SH-SY5Y (cell line): Measurements from ENCODE around the gene RPS27A.

Source experiments
- GATA2 ChIP-seq: IDR thresholded peaks from 2 replicates; pipeline ENCODE4 v1.6.1; 2011; ENCODE audit warnings: mild to moderate bottlenecking, low read depth, low read length
- GATA3 ChIP-seq: IDR thresholded peaks from 2 replicates; pipeline ENCODE4 v1.6.1; 2011; ENCODE audit warnings: low read depth, mild to moderate bottlenecking, low read length, moderate library complexity

DNA sequence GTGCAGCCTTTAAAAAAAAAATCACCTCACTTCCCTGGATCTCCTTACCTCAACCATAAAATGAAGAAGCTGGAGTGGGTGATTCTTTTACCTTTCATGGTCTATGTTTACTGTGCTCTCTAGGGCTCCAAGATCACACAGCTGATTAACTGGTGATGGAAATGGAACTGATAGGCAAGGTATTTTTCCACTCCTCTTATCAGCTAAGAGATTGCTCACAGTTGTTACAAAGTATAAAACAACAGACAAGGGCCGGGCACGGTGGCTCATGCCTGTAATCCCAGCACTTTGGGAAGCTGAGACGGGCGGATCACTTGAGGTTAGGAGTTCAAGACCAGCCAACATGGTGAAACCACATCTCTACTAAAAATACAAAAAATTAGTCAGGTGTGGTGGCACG is 14.5 kb downstream of the RPS27A start:
- TF ChIP-seq GATA2 (no peak), GATA3 (no peak)
